Activated CD8-positive, alpha-beta T cell treated with anti-CD3 and anti-CD28 coated beads, Interleukin-2, amount 10 ng/mL, durations not matched to agents 7 days and 5 days (primary cell): Measurements from ENCODE around the gene FLRT1. TPM values are rescaled to one million over a fixed set of nuclear protein-coding genes. Genes with fewer than 3 reads are reported as not detected.

Experiments used
- ATAC-seq: fragments of 150-1000 bp; cut with Tn5 transposase; one replicate; pipeline ENCODE4 v1.10.0; 2021; ENCODE audit warnings: moderate library complexity
- CTCF ChIA-PET: fragments of 350-600 bp; sonication (Branson Sonifier 250); formaldehyde crosslinking; loops from one replicate; lab custom pipeline; 2021; ENCODE audit warnings: antibody characterized with exemption; lab: Charles Lee
- POLR2A ChIA-PET: fragments of 350-600 bp; sonication (Branson Sonifier 250); formaldehyde crosslinking; loops from one replicate; lab custom pipeline; 2021; ENCODE audit warnings: antibody characterized with exemption; lab: Charles Lee
- DNase-seq: peaks from one replicate; pipeline ENCODE4 v3.0.0-alpha.2; 2020
- H3K27ac Mint-ChIP-seq: one replicate; pipeline ENCODE4 v1.8.0; 2021; ENCODE audit warnings: mild to moderate bottlenecking, mixed read lengths
- H3K27me3 Mint-ChIP-seq: one replicate; pipeline ENCODE4 v1.8.0; 2021; ENCODE audit warnings: low read depth, mixed read lengths
- H3K36me3 Mint-ChIP-seq: one replicate; pipeline ENCODE4 v1.8.0; 2021; ENCODE audit warnings: low read depth, mixed read lengths
- H3K4me1 Mint-ChIP-seq: one replicate; pipeline ENCODE4 v1.8.0; 2021; ENCODE audit warnings: low read depth, mixed read lengths
- H3K4me3 Mint-ChIP-seq: one replicate; pipeline ENCODE4 v1.8.0; 2021; ENCODE audit warnings: mild to moderate bottlenecking, mixed read lengths
- H3K9me3 Mint-ChIP-seq: one replicate; pipeline ENCODE4 v1.8.0; 2022; ENCODE audit warnings: mixed read lengths; ENCODE audit not compliant: insufficient read depth
- total RNA-seq, 2 experiments: library from RNA; stranded (reverse); gene quantifications; one replicate each; pipeline ENCODE4 v1.2.3, GENCODE V29; 2021

Gene FLRT1
- total RNA-seq, 2 experiments from 2014 or later: not detected

DNA sequence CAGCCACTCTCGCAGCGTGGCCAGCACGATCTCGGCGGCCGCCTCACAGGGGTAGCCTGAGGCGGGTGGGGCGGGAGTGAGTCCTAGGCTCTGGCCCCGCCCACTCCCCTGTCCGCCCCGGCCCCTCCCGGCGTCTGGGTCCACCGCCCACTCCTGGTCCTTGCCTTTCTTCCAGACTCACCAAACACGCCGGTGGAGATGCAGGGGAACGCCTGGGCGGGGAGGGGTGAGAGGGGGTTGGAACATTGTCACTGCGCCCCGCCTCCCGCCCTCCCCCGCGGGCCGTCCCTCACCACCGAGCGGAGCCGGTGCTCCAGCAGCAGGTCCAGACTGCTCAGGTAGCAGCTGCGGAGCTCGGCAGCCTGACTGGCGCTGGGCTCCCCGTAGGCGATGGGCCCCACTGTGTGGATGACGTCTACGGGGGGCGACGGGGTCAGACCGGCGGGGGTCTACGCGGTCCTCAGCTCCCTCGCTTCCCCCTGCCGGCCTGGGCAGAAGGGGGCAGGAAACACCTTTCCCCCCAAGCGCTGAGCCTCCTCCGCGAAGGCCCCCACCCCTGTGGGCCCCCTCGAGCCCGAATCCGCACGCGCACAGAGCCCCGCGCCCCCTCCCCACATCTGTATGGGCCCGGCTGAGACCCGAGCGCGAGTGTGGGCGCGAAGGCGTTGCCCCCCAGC is 36.2 kb upstream of the FLRT1 start:
- CTCF ChIA-PET: interaction anchor here (0.6 to 4.3 kb wide), 19 partner anchors 9 to 979 kb away, joined by 3 to 82 read pairs (median 4); partner anchors contain the start of genes FERMT3, MACROD1, OTUB1 and PRDX5
- Mint-ChIP-seq H3K27ac (no peak overlapping the region), H3K4me1 (peaks cover 26% of the 10 kb centered on the region), H3K27me3 (no peaks in the 10 kb centered on the region), H3K9me3 (no peaks in the 10 kb centered on the region), H3K4me3 (no peak overlapping the region), H3K36me3 (peaks cover 28% of the 10 kb centered on the region)
- DNase-seq (peak; percentile 42), ATAC-seq (peak; percentile 43)
- POLR2A ChIA-PET: interaction anchor here (0.8 to 1.4 kb wide), 2 partner anchors 11 to 14 kb away, joined by 3 to 4 read pairs; partner anchors contain the start of gene OTUB1

DNA sequence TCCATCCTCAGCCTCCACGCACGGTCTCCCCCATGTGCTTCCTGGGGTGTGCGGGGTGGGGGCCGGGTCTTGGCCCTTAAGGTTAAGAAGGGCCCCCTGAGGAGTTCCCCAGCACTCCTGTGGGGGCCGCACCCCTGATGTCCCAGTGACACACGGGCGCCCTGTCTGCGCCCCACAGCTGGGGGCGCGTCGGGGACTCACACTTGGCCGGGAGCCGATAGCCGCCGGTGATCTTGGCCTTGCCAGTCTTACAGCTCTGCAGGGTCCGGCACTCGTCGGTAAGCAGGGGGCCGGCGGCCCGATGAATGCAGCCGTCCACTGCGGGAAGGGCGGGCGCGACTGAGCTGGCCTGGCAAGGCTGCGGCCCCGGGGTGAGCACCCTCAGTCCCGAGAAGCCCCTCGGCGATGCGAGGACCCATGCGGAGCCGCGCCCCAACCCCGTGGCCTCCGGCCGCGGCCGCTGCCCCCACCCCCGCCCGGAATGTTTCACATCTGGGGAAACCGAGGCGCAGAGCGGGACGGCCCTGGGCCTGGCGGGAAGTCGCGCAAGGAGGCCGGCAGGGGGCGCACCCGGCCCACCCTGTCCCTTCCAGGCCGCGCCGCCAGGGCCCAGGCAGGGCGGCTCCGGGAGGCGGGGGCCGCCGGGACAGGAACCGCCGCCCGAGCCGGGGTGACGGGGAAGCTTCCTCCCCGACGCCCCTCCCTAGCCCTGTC is 35.5 kb upstream of the FLRT1 start:
- Mint-ChIP-seq H3K4me1 (peaks cover 26% of the 10 kb centered on the region), H3K9me3 (no peaks in the 10 kb centered on the region), H3K4me3 (no peak overlapping the region), H3K27me3 (no peaks in the 10 kb centered on the region), H3K27ac (no peak overlapping the region), H3K36me3 (peaks cover 21% of the 10 kb centered on the region)
- ATAC-seq (peak; percentile 85), DNase-seq (peak; percentile 76)
- ChIA-PET POLR2A (interaction anchor here (0.8 to 1.4 kb wide), 3 partner anchors 12 to 148 kb away, joined by 3 to 4 read pairs (median 3); partner anchors contain the start of gene OTUB1), CTCF (interaction anchor here (0.6 to 4.3 kb wide), 37 partner anchors 9 to 979 kb away, joined by 3 to 82 read pairs (median 4); partner anchors contain the start of genes FERMT3, MACROD1, OTUB1 and PRDX5)

DNA sequence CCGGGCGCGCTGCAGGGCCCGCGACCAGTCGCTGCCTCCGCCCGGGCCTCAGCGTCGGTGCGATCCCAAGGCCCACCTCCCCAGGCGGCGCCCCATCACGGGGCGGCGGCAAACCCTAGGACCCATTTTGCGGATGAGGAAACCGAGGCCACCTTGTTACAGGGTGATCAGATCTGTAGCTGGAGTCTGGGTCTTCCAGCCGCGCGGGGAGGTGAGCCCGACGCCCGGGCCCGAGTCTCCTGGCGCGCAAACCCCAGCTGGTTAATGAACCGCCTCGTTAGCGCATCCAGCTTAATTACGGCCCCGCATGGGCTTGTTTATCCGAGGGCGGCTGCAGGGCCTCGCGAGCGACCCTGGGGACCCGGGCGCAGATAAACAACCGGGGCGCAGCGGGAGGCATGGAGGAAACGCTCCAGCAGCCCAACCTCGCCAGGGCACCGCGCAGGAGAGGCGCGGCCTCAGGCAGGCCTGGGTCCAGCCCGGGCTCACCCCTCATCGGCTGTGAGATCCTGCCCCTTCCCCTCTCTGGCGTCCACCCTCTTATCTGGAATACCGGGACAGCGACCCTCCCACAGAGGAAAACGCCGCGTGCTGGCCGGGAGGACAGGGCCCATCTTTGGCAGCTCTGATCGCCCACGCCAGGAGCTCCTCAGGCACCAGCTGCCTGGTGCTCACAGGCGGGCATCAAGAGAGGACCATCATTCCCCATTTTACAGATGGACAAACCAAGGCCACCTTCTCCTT is 34.8 kb upstream of the FLRT1 start:
- peaks cover 24% of the 10 kb centered on the region for H3K4me1 Mint-ChIP-seq
- no peak for ATAC-seq
- DNase-seq: no peak
- ChIA-PET POLR2A (interaction anchor here (0.8 to 0.9 kb wide), 3 partner anchors 12 to 147 kb away, joined by 3 to 5 read pairs (median 3); no protein-coding TSS in a partner anchor), CTCF (interaction anchor here (0.8 to 4.3 kb wide), 31 partner anchors 10 to 319 kb away, joined by 3 to 82 read pairs (median 4); partner anchors contain the start of genes FERMT3, MACROD1, OTUB1 and PRDX5)
- no peaks in the 10 kb centered on the region for H3K9me3 Mint-ChIP-seq
- peaks cover 18% of the 10 kb centered on the region for H3K36me3 Mint-ChIP-seq
- H3K27ac Mint-ChIP-seq: no peak overlapping the region
- H3K4me3 Mint-ChIP-seq: peak overlapping the region; percentile 18
- no peaks in the 10 kb centered on the region for H3K27me3 Mint-ChIP-seq

DNA sequence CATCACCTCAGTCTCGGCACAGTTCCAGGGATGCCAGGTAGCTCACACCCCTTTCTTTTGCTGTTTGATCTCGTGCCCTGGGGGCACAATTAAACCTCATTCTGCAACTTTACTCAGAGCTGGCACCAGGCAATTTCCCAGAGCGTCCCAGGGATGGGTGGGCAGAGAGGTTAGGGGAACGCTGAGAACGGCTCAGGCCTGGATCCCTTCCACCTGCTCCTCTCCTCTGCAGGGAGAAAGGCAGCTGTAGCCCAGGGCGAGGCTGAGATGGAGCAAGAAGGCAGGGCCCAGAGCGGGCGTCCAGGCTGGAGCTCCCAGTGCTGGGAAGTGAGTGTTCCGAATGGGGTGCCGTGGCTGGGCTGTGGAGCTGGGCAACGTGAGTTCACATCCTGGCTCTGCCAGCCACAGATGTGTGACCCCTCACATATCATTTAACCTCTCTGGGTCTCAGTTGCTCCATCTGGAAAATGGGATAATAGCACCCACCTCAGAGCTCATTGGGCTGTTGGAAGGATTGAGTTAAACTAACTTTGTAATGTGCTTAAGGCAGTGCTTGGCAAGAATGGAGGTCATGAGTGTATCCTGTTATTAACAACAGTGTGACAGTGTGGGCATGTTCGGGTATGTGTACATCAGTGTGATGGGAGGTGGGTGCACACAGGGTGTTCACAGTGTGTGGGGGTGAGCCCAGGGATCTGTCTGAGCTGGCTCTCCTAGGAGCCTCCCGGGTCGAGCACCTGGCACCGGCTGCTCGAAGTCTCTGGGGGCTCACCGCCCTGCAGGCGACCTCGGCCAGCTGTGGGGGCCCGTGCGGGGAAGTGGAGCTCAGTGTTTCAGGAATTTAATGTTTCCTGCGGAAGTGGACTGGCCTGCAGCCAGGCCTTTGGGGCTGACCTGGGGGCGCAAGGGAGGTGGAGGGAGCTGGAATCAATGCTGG is 34.0 kb upstream of the FLRT1 start:
- H3K27me3 Mint-ChIP-seq: peaks cover 7% of the 10 kb centered on the region
- peaks cover 16% of the 10 kb centered on the region for H3K36me3 Mint-ChIP-seq
- no peak overlapping the region for H3K4me3 Mint-ChIP-seq
- ChIA-PET POLR2A (interaction anchor here (0.6 to 0.9 kb wide), 3 partner anchors 13 to 180 kb away, joined by 3 to 5 read pairs (median 3); no protein-coding TSS in a partner anchor), CTCF (interaction anchor here (0.5 to 4.3 kb wide), 18 partner anchors 11 to 385 kb away, joined by 3 to 82 read pairs (median 4); partner anchors contain the start of genes PRDX5 and TRMT112)
- peaks cover 24% of the 10 kb centered on the region for H3K4me1 Mint-ChIP-seq
- no peaks in the 10 kb centered on the region for H3K9me3 Mint-ChIP-seq
- ATAC-seq (no peak), DNase-seq (no peak)
- H3K27ac Mint-ChIP-seq: no peak overlapping the region

DNA sequence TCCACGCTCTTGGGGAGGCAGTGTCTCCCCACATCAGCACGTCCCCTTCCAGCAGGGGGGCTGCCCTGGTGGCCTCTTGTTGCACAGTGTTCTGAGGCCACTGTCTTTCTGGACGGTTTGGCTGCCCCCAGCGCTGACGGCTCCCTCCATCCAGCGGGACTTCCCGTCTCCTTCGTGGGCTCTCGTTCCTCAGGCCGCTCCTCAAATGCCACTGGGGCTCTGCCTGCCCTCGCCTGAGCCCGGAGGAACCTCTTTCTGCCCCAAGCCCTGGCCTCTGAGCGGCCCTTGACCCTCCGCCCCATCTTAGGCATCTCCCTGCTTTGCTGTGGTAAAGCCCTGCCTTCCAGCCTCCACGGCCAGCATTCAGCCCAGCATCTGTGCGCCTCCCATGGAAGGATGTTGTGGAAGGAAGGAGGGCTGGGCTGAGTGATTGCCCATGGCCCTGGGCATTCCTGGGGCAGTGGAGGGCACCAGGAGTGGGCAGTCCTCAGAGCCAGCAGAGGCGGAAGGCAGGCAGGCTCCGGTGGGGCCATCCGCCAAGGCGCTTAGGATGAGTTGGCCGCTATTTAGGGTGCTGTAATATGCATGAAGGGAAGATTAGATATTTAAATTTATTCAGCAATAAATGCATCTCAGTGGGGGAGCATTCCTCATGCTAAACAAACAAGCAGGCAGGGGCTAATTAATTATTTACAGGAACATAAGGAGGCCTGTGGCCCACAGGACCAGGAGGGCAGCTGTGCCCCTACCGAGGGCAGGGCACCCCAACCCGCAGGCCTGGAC is 31.7 kb upstream of the FLRT1 start:
- CTCF ChIA-PET: no interaction called here
- peaks cover 2% of the 10 kb centered on the region for H3K36me3 Mint-ChIP-seq

DNA sequence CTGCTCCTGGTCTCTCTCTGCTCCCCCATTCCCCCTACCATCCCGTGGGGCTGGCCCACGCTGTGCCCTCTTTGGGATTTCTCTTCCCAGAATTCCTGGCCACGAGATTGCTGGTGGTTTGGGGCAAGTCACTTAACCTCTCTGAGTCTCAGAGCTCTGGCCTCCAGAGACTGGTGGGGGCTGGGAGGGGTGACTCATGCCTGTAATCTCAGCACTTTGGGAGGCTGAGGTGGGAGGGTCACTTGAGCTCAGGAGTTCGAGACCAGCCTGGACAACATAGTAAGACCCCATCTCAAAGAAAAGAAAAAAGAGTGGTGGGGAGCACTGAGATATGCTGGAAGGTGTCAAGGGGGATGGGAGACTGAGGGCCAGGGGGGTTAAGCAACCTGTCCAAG is 31.1 kb upstream of the FLRT1 start:
- H3K27ac Mint-ChIP-seq: no peak overlapping the region
- ATAC-seq (no peak), DNase-seq (no peak)
- H3K27me3 Mint-ChIP-seq: peaks cover 29% of the 10 kb centered on the region
- peaks cover 2% of the 10 kb centered on the region for H3K36me3 Mint-ChIP-seq
- ChIA-PET CTCF (no interaction called here), POLR2A (no interaction called here)
- H3K4me3 Mint-ChIP-seq: no peak overlapping the region
- peaks cover 24% of the 10 kb centered on the region for H3K4me1 Mint-ChIP-seq
- no peaks in the 10 kb centered on the region for H3K9me3 Mint-ChIP-seq

More for the DNA sequence above, 31.7 kb upstream of the FLRT1 start:
- no peak overlapping the region for H3K4me3 Mint-ChIP-seq
- POLR2A ChIA-PET: no interaction called here
- peaks cover 28% of the 10 kb centered on the region for H3K27me3 Mint-ChIP-seq
- peaks cover 24% of the 10 kb centered on the region for H3K4me1 Mint-ChIP-seq
- H3K9me3 Mint-ChIP-seq: no peaks in the 10 kb centered on the region
- no peak for ATAC-seq
- DNase-seq: no peak
- no peak overlapping the region for H3K27ac Mint-ChIP-seq

DNA sequence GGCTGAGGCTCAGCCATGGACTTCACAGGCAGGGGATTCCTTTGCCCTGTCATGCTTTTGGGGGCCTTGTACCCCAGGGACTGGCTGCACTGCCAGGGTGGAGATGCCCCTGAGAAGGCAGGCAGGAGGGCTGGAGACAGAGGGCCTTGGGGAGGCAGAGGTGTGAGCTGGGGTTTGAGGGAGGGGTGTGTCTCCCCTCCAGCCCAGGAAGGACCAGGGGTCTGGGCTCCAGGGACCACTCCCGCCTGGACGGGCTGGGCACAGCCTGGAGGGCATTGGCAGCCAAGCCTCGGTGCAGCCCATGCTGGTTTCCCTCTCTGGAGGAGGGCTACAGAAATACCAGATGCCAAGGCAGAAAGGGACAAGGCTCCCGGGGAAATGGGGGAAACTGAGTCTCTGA is 30.0 kb upstream of the FLRT1 start:
- H3K36me3 Mint-ChIP-seq: peaks cover 2% of the 10 kb centered on the region
- DNase-seq (no peak), ATAC-seq (no peak)
- no peak overlapping the region for H3K27ac Mint-ChIP-seq
- POLR2A ChIA-PET: no interaction called here
- CTCF ChIA-PET: no interaction called here
- H3K4me1 Mint-ChIP-seq: peaks cover 20% of the 10 kb centered on the region
- H3K27me3 Mint-ChIP-seq: peaks cover 29% of the 10 kb centered on the region
- H3K4me3 Mint-ChIP-seq: no peak overlapping the region
- H3K9me3 Mint-ChIP-seq: no peaks in the 10 kb centered on the region

DNA sequence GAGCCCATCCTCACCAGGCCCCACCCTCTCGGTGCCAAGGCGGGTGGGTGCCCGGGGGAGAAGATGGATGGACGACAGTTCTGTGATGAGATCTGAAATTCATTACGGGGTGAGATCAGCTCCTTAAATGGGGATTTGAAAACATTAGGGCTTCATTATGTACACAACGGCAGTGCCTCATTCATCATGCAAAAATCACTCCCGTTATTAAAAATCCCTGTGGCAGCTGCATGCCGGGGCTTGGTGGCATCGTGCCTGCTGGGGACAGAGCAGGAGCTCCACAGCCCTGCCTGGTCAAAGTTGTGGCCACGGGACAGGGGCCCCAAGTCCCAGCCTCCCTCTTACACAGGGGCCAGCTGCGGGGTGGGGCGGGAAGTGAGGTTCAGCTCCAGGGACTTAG is 29.3 kb upstream of the FLRT1 start:
- CTCF ChIA-PET: no interaction called here

DNA sequence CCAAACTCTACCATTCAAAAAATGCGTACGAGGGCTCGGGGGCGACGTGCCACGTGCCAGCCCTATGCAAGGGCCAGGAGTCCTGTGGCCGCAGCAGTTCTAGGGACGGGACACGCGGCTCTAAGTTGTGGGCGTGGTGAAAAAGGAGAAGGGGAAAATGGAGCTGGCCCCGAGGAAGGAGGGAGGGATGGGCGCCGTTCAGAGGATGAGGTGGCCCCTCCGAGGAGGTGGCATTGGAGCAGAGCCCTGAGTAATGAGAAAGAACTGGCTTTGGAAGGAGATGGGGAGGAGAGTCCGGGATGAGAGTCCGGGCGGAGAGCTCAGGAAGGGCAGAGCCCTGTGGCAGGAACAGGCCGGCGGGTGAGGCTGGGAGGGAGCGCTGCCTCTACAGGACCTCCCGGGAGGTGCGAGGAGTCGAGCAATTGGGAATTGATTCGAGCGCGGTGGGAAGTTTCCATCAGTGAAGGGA is 28.5 kb upstream of the FLRT1 start:
- CTCF ChIA-PET: interaction anchor here (1.1 kb wide), 1 partner anchor 142 kb away, joined by 3 read pairs; no protein-coding TSS in a partner anchor
- no peak overlapping the region for H3K4me3 Mint-ChIP-seq
- peak; percentile 10 for ATAC-seq

More for the DNA sequence above, 29.3 kb upstream of the FLRT1 start:
- H3K27ac Mint-ChIP-seq: no peak overlapping the region
- peaks cover 2% of the 10 kb centered on the region for H3K36me3 Mint-ChIP-seq
- H3K4me1 Mint-ChIP-seq: peaks cover 17% of the 10 kb centered on the region
- no peak for ATAC-seq
- no peak overlapping the region for H3K4me3 Mint-ChIP-seq
- POLR2A ChIA-PET: no interaction called here
- H3K9me3 Mint-ChIP-seq: no peaks in the 10 kb centered on the region
- no peak for DNase-seq
- H3K27me3 Mint-ChIP-seq: peaks cover 29% of the 10 kb centered on the region

More for the DNA sequence above, 28.5 kb upstream of the FLRT1 start:
- Mint-ChIP-seq H3K27ac (no peak overlapping the region), H3K36me3 (no peaks in the 10 kb centered on the region), H3K4me1 (peaks cover 10% of the 10 kb centered on the region), H3K9me3 (no peaks in the 10 kb centered on the region), H3K27me3 (peaks cover 29% of the 10 kb centered on the region)
- no peak for DNase-seq
- POLR2A ChIA-PET: no interaction called here
